ENCODE results near the gene PXYLP1. TPM values are rescaled to one million over a fixed set of nuclear protein-coding genes. Genes with fewer than 3 reads are reported as not detected.

PXYLP1 gene
- total and polyA plus RNA-seq, 2 of the 8 experiments (the other 6 are each of a cell fraction or from before 2014, with no cell fraction given), result 19.4 to 20.6 TPM

- Histone ChIP-seq H3K36me3 (ENCODE audit: control insufficient read depth in 2 of 4, insufficient read depth in 4 of 4, low read length in 3 of 4) (no peaks in the 10 kb centered on the region), H3K23ac (ENCODE audit: insufficient read length) (no peak overlapping the region), H3K4ac (replicated peaks; ENCODE audit: insufficient read length, low read depth, low read length) (no peak overlapping the region), H3K18ac (ENCODE audit: extremely low read depth, low read length) (no peak overlapping the region), H3K27ac (ENCODE audit: low read depth, low read length) (no peak overlapping the region), H2BK20ac (ENCODE audit: low read length) (no peak overlapping the region), H4K5ac (ENCODE audit: insufficient read length, low read depth, low read length) (no peak overlapping the region), H3K79me1 (ENCODE audit: low read depth, low read length) (no peaks in the 10 kb centered on the region), H3K14ac (ENCODE audit: insufficient read length) (no peak overlapping the region), H2BK5ac (ENCODE audit: low read depth, low read length) (no peak overlapping the region), H4K91ac (replicated peaks; ENCODE audit: insufficient read length, low read length) (no peak overlapping the region), H4K20me1 (replicated peaks in 1 of 2; ENCODE audit: control insufficient read depth in 1 of 2, insufficient read depth in 2 of 2, low read length in 2 of 2) (no peaks in the 10 kb centered on the region), H3K56ac (replicated peaks; ENCODE audit: insufficient read length, low read depth, low read length) (no peak overlapping the region), H3K9me3 (ENCODE audit: insufficient read depth in 2 of 2, low read depth in 1 of 2, low read length in 1 of 2) (no peaks in the 10 kb centered on the region), H2BK15ac (ENCODE audit: low read length) (no peak overlapping the region), H3K9ac (replicated peaks in 1 of 4; ENCODE audit: extremely low read depth in 1 of 4, low read depth in 3 of 4, low read length in 3 of 4) (no peak overlapping the region), H2BK120ac (replicated peaks; ENCODE audit: low read depth, low read length) (no peak overlapping the region), H3K4me1 (replicated peaks in 1 of 4; ENCODE audit: control insufficient read depth in 3 of 4, insufficient read depth in 4 of 4, low read length in 3 of 4) (peaks cover 0 to 9% (median 3%) of the 10 kb centered on the region in 4 experiments; a peak in 3 of 7 replicates), H3K23me2 (ENCODE audit: low read depth, low read length) (no peaks in the 10 kb centered on the region), H3K27me3 (replicated peaks in 1 of 4; ENCODE audit: control insufficient read depth in 3 of 4, extremely low read depth in 1 of 4, insufficient read depth in 3 of 4, low read length in 3 of 4) (no peaks in the 10 kb centered on the region), H4K8ac (ENCODE audit: extremely low read depth, insufficient read depth, low read length) (no peak overlapping the region), H2AK5ac (ENCODE audit: low read depth, low read length) (no peak overlapping the region), H3K4me2 (ENCODE audit: insufficient read depth in 1 of 2, low read depth in 2 of 2, low read length in 2 of 2) (no peak overlapping the region), H3K4me3 (ENCODE audit: extremely low read depth in 1 of 4, insufficient read depth in 2 of 4, low read depth in 3 of 4, low read length in 4 of 4) (no peak overlapping the region), H2AFZ (ENCODE audit: low read length) (no peak overlapping the region), H2BK12ac (ENCODE audit: low read depth, low read length) (no peak overlapping the region), H3K79me2 (ENCODE audit: control insufficient read depth in 1 of 2, insufficient read depth in 2 of 2, low read length in 2 of 2) (no peaks in the 10 kb centered on the region)
- no peak for FAIRE-seq
- DNase-seq (ENCODE audit: low read depth in 1 of 2, low spot score in 2 of 2), result no peak
- POLR2A ChIA-PET (ENCODE audit: partially characterized antibody), result no interaction called here
- CTCF ChIA-PET (ENCODE audit: partially characterized antibody), result interaction anchor here (0.6 to 2.2 kb wide), 4 partner anchors 30 to 442 kb away, joined by 3 to 10 read pairs (median 5); no protein-coding TSS in a partner anchor
- WGBS, 2 experiments (ENCODE audit: extremely low coverage in 1 of 2, insufficient coverage in 1 of 2, insufficient read length in 1 of 2, insufficient replicate concordance in 2 of 2, low coverage in 1 of 2, low lambda C conversion rate in 2 of 2, missing lambda C conversion rate in 1 of 2), result 87% methylated on average over 3 of the region's 3 CpGs; no CpG with 5 or more reads in 1 of the 2 experiments
- no peak for TF ChIP-seq POLR2AphosphoS5 (IDR thresholded peaks at IDR 0.05; ENCODE audit: low read depth, low read length)
- TF ChIP-seq SIN3A (conservative IDR thresholded peaks at IDR 0.05 in 1 of 2, IDR thresholded peaks at IDR 0.05 in 1 of 2; ENCODE audit: low read depth in 1 of 2, low read length in 2 of 2), result no peak
Measured at GRCh38 chr3:141330718-141331376, 99.2 kb downstream of the PXYLP1 start.
